HCT116 (cell line): ENCODE results near the gene ARPP21.

Experiments
- ATF3 ChIP-seq: IDR thresholded peaks from 2 replicates; pipeline ENCODE4 v1.6.1; 2012
- CTCF ChIP-seq, 3 experiments: fragments of 200-600 bp in 1 of 3; sonication (generic) in 1 of 3; IDR thresholded peaks in 2 of 3; conservative IDR thresholded peaks in 1 of 3; 2 replicates each; pipeline ENCODE4 v1.5.1; 2012 to 2017; ENCODE audit warnings: low read depth in 2 of 3, low read length in 2 of 3, antibody characterized with exemption in 1 of 3, borderline replicate concordance in 1 of 3, control low read depth in 1 of 3, mild to moderate bottlenecking in 1 of 3, mixed read lengths in 1 of 3, mixed run types in 1 of 3, moderate library complexity in 1 of 3; ENCODE audit not compliant: insufficient read depth in 1 of 3
- EZH2 ChIP-seq: fragments of 200-600 bp; sonication (generic); IDR thresholded peaks from 2 replicates; pipeline ENCODE4 v1.6.1; 2017; ENCODE audit warnings: antibody characterized with exemption, mixed run types
- FOSL1 ChIP-seq: IDR thresholded peaks from 2 replicates; pipeline ENCODE4 v1.6.1; 2012; ENCODE audit warnings: low read depth
- POLR2A ChIP-seq: IDR thresholded peaks from 2 replicates; pipeline ENCODE4 v1.7.0; 2011; ENCODE audit warnings: borderline replicate concordance; ENCODE audit not compliant: insufficient read depth, insufficient read length; ENCODE audit errors: extremely low read depth
- POLR2AphosphoS5 ChIP-seq: IDR thresholded peaks from 2 replicates; pipeline ENCODE4 v1.6.1; 2011; ENCODE audit warnings: mild to moderate bottlenecking, low read depth, low read length, moderate library complexity
- RAD21 ChIP-seq: IDR thresholded peaks from 2 replicates; pipeline ENCODE4 v1.6.1; 2012; ENCODE audit warnings: low read depth, mild to moderate bottlenecking
- REST ChIP-seq: IDR thresholded peaks from 2 replicates; pipeline ENCODE4 v1.6.1; 2012; ENCODE audit warnings: low read depth
- YY1 ChIP-seq: IDR thresholded peaks from 2 replicates; pipeline ENCODE4 v1.6.1; 2011; ENCODE audit warnings: low read length, low read depth, moderate library complexity, mild to moderate bottlenecking; ENCODE audit not compliant: insufficient replicate concordance; ENCODE audit errors: extremely low read depth
- ZNF274 ChIP-seq: fragments of 200-500 bp; sonication (Bioruptor generic); IDR thresholded peaks from 2 replicates; pipeline ENCODE4 v1.6.1; 2014; ENCODE audit warnings: mild to moderate bottlenecking, low read depth, low read length, inconsistent platforms
- TF ChIP-seq, protein P1 (sequence below): IDR thresholded peaks from 2 replicates; pipeline ENCODE4 v1.6.1; 2011; ENCODE audit warnings: mild to moderate bottlenecking, low read length, moderate library complexity; ENCODE audit not compliant: insufficient replicate concordance; ENCODE audit errors: extremely low read depth

GRCh38 chr3:35746492-35746891, 107.2 kb downstream of the ARPP21 start:
- TF ChIP-seq CTCF (IDR thresholded peaks at IDR 0.05 in 2 of 3, conservative IDR thresholded peaks at IDR 0.05 in 1 of 3; ENCODE audit: borderline replicate concordance in 1 of 3, insufficient read depth in 1 of 3, low read depth in 2 of 3, low read length in 2 of 3) (no peak), POLR2A (no peak), REST (no peak), POLR2AphosphoS5 (no peak), RAD21 (no peak), YY1 (no peak), EZH2 (no peak), ATF3 (no peak), FOSL1 (no peak), ZNF274 (no peak)
- TF ChIP-seq, protein P1, sequence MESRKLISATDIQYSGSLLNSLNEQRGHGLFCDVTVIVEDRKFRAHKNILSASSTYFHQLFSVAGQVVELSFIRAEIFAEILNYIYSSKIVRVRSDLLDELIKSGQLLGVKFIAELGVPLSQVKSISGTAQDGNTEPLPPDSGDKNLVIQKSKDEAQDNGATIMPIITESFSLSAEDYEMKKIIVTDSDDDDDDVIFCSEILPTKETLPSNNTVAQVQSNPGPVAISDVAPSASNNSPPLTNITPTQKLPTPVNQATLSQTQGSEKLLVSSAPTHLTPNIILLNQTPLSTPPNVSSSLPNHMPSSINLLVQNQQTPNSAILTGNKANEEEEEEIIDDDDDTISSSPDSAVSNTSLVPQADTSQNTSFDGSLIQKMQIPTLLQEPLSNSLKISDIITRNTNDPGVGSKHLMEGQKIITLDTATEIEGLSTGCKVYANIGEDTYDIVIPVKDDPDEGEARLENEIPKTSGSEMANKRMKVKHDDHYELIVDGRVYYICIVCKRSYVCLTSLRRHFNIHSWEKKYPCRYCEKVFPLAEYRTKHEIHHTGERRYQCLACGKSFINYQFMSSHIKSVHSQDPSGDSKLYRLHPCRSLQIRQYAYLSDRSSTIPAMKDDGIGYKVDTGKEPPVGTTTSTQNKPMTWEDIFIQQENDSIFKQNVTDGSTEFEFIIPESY, result no peak
